ENCODE results near the gene TMEM131.
"Not testable (repeated sequence)": the region's sequence is repeated elsewhere in the genome, so short reads cannot be mapped to it uniquely, and the experiment has no call there.

GRCh38 chr2:98022067-98022466 lies 26.3 kb upstream of the TMEM131 start:
- TF ChIP-seq CTCF (IDR thresholded peaks at IDR 0.05; ENCODE audit: low read depth, low read length); MAX (IDR thresholded peaks at IDR 0.05; ENCODE audit: low read depth, low read length); POLR2A (IDR thresholded peaks at IDR 0.05; ENCODE audit: extremely low read depth, insufficient read length): not testable (repeated sequence)

Data from NB4 (cell line).